ENCODE data around the gene DOCK2.

- no peak for TF ChIP-seq EZH2 (IDR thresholded peaks at IDR 0.05; ENCODE audit: borderline replicate concordance, low read depth, low read length, poor library complexity, severe bottlenecking)
- 0 out of 2 replicates have a peak, but pooled peaks have one; percentile 15 for TF ChIP-seq CTCF (conservative IDR thresholded peaks at IDR 0.05; ENCODE audit: low read depth, low read length)
Observed at GRCh38 chr5:169795338-169795737, 158.3 kb downstream of the DOCK2 start.

Data from A673 (cell line).